Smooth muscle cell (in vitro differentiated cells): ENCODE measurements around the gene ARHGAP22. TPM values are rescaled to one million over a fixed set of nuclear protein-coding genes. Genes with fewer than 3 reads are reported as not detected.

ENCODE experiments used
- DNase-seq: peaks from one replicate; lab custom pipeline; 2025; ENCODE audit not compliant: unreplicated experiment; lab: John Stamatoyannopoulos, UW
- H2AFZ ChIP-seq: fragments of 200-600 bp; sonication (generic); 2 replicates; pipeline ENCODE4 v1.6.0; 2016; ENCODE audit warnings: antibody characterized with exemption, low read depth, mild to moderate bottlenecking
- H3F3A ChIP-seq: fragments of 200-600 bp; sonication (generic); 2 replicates; pipeline ENCODE4 v1.6.0; 2017; ENCODE audit warnings: antibody characterized with exemption, low read depth
- H3K27ac ChIP-seq: fragments of 200-600 bp; sonication (generic); 2 replicates; pipeline ENCODE4 v1.5.1; 2016; ENCODE audit warnings: low read depth, mild to moderate bottlenecking
- H3K27me3 ChIP-seq: fragments of 200-600 bp; sonication (generic); 2 replicates; pipeline ENCODE4 v1.6.1; 2016; ENCODE audit warnings: low read depth, mild to moderate bottlenecking
- H3K36me3 ChIP-seq: fragments of 200-600 bp; sonication (generic); 2 replicates; pipeline ENCODE4 v1.5.1; 2016; ENCODE audit warnings: low read depth
- H3K4me1 ChIP-seq: fragments of 200-600 bp; sonication (generic); 2 replicates; pipeline ENCODE4 v1.5.1; 2016; ENCODE audit warnings: low read depth
- H3K4me2 ChIP-seq: fragments of 200-600 bp; sonication (generic); 2 replicates; pipeline ENCODE4 v1.6.0; 2016; ENCODE audit warnings: mild to moderate bottlenecking
- H3K4me3 ChIP-seq: fragments of 200-600 bp; sonication (generic); 2 replicates; pipeline ENCODE4 v1.5.1; 2016; ENCODE audit warnings: mild to moderate bottlenecking
- H3K79me2 ChIP-seq: fragments of 200-600 bp; sonication (generic); 2 replicates; pipeline ENCODE4 v1.6.0; 2016; ENCODE audit warnings: low read depth, mild to moderate bottlenecking
- H3K9ac ChIP-seq: fragments of 200-600 bp; sonication (generic); 2 replicates; pipeline ENCODE4 v1.6.0; 2016; ENCODE audit warnings: low read depth
- H3K9me3 ChIP-seq: fragments of 200-600 bp; sonication (generic); replicated peaks from 2 replicates; pipeline ENCODE4 v1.5.1; 2016; ENCODE audit warnings: low read depth
- H4K20me1 ChIP-seq: fragments of 200-600 bp; sonication (generic); 2 replicates; pipeline ENCODE4 v1.6.0; 2016; ENCODE audit warnings: low read depth
- CTCF ChIP-seq: fragments of 200-600 bp; sonication (generic); IDR thresholded peaks from 2 replicates; pipeline ENCODE4 v1.5.1; 2017; ENCODE audit warnings: borderline replicate concordance, mild to moderate bottlenecking, antibody characterized with exemption; ENCODE audit not compliant: insufficient read depth, poor library complexity, severe bottlenecking
- WGBS: methylation state at CpG from one replicate; pipeline ENCODE4 v1.1.7; 2016; ENCODE audit warnings: low lambda C conversion rate; 5-methylcytosine and 5-hydroxymethylcytosine counted together
- polyA plus RNA-seq: library from polyadenylated mRNA; unstranded; fragments of >200 nt; fragmentation: Nextera tagmentation; extraction: Ambion mirVana; gene quantifications from 2 replicates; pipeline ENCODE4 v1.2.1, GENCODE V29; 2016
- total RNA-seq: library from RNA; depleted of rRNA; stranded (reverse); fragments of >200 nt; gene quantifications from 2 replicates; pipeline ENCODE4 v1.2.3, GENCODE V29; 2014

ARHGAP22 gene
- total and polyA plus RNA-seq, 2 experiments from 2014 or later = 1.8 to 8.8 TPM

- no peak for DNase-seq
- H3K4me1 ChIP-seq = no peaks in the 10 kb centered on the region
Observed at GRCh38 chr10:48608976-48609375, 4.1 kb upstream of the ARHGAP22 start.

GRCh38 chr10:48608279-48608681, 3.4 kb upstream of the ARHGAP22 start:
- no peaks in the 10 kb centered on the region for H3K4me1 ChIP-seq
- H3K4me2 ChIP-seq = no peak overlapping the region
- no peaks in the 10 kb centered on the region for H3F3A ChIP-seq
- TF ChIP-seq CTCF = peak; percentile 49
- H4K20me1 ChIP-seq = no peaks in the 10 kb centered on the region
- no peak for DNase-seq
- no peaks in the 10 kb centered on the region for H3K9me3 ChIP-seq
- no peak overlapping the region for H3K9ac ChIP-seq
- 50% methylated on average over 3 of the region's 3 CpGs for WGBS
- no peaks in the 10 kb centered on the region for H3K36me3 ChIP-seq
- H2AFZ ChIP-seq = no peak overlapping the region
- H3K4me3 ChIP-seq = no peak overlapping the region
- no peak overlapping the region for H3K27ac ChIP-seq
- peaks cover 15% of the 10 kb centered on the region for H3K27me3 ChIP-seq
- H3K79me2 ChIP-seq = no peaks in the 10 kb centered on the region

More at GRCh38 chr10:48608976-48609375, 4.1 kb upstream of the ARHGAP22 start:
- H3F3A ChIP-seq = no peaks in the 10 kb centered on the region
- H3K4me3 ChIP-seq = no peak overlapping the region
- no peaks in the 10 kb centered on the region for H3K9me3 ChIP-seq
- H3K4me2 ChIP-seq = no peak overlapping the region
- H3K27ac ChIP-seq = no peak overlapping the region
- no peak overlapping the region for H2AFZ ChIP-seq
- no peaks in the 10 kb centered on the region for H3K79me2 ChIP-seq
- H4K20me1 ChIP-seq = no peaks in the 10 kb centered on the region
- TF ChIP-seq CTCF = no peak
- H3K27me3 ChIP-seq = peaks cover 15% of the 10 kb centered on the region
- no peaks in the 10 kb centered on the region for H3K36me3 ChIP-seq
- H3K9ac ChIP-seq = no peak overlapping the region

GRCh38 chr10:48607356-48608278, 2.7 kb upstream of the ARHGAP22 start:
- WGBS = 55% methylated on average over 6 of the region's 6 CpGs
- H3K9me3 ChIP-seq = no peaks in the 10 kb centered on the region
- peak overlapping the region; percentile 60 for H3K4me2 ChIP-seq
- H3F3A ChIP-seq = no peaks in the 10 kb centered on the region
- peak overlapping the region; percentile 31 for H3K9ac ChIP-seq
- DNase-seq = no peak
- H3K4me1 ChIP-seq = no peaks in the 10 kb centered on the region
- peaks cover 15% of the 10 kb centered on the region for H3K27me3 ChIP-seq
- TF ChIP-seq CTCF = no peak
- no peak overlapping the region for H2AFZ ChIP-seq
- H4K20me1 ChIP-seq = no peaks in the 10 kb centered on the region
- no peaks in the 10 kb centered on the region for H3K79me2 ChIP-seq
- peak overlapping the region; percentile 81 for H3K27ac ChIP-seq
- H3K4me3 ChIP-seq = no peak overlapping the region
- H3K36me3 ChIP-seq = no peaks in the 10 kb centered on the region
